ENCODE data around the gene MINPP1. TPM values are rescaled to one million over a fixed set of nuclear protein-coding genes. Genes with fewer than 3 reads are reported as not detected.
"Not testable (repeated sequence)": the region's sequence is repeated elsewhere in the genome, so short reads cannot be mapped to it uniquely, and the experiment has no call there.

Gene MINPP1
- polyA plus RNA-seq, 1 donor from 2014 or later = 60.2 TPM

GRCh38 chr10:87590705-87591588, 86.3 kb downstream of the MINPP1 start:
- no peaks in the 10 kb centered on the region for H3K27me3 ChIP-seq (ENCODE audit: insufficient read depth, low read depth, low read length)
- no peak overlapping the region for H3K9ac ChIP-seq (ENCODE audit: low read length)
- no peaks in the 10 kb centered on the region for H3K36me3 ChIP-seq (ENCODE audit: insufficient read depth, low read length)
- H4K20me1 ChIP-seq (ENCODE audit: insufficient read depth) = no peaks in the 10 kb centered on the region
- no peaks in the 10 kb centered on the region for H3K9me3 ChIP-seq (ENCODE audit: low read length)
- no peak overlapping the region for H2AFZ ChIP-seq (ENCODE audit: low read depth, low read length)
- no peaks in the 10 kb centered on the region for H3K79me2 ChIP-seq (replicated peaks; ENCODE audit: insufficient read depth, low read length)
- no peaks in the 10 kb centered on the region for H3F3A ChIP-seq (ENCODE audit: insufficient read depth, low read length, poor library complexity, severe bottlenecking)
- no peak overlapping the region for H3K4me3 ChIP-seq (ENCODE audit: low read length)
- no peak overlapping the region for H3K4me2 ChIP-seq (ENCODE audit: low read length)
- TF ChIP-seq MXI1 (conservative IDR thresholded peaks at IDR 0.05; ENCODE audit: poor library complexity, severe bottlenecking) (no peak), TAF1 (IDR thresholded peaks at IDR 0.05; ENCODE audit: low read depth) (no peak), REST (IDR thresholded peaks at IDR 0.05; ENCODE audit: borderline replicate concordance) (no peak), SMC3 (conservative IDR thresholded peaks at IDR 0.05; ENCODE audit: poor library complexity) (no peak), POLR2AphosphoS5 (IDR thresholded peaks at IDR 0.05) (no peak)
- H3K9me2 ChIP-seq (ENCODE audit: insufficient read depth, low read length) = no peaks in the 10 kb centered on the region
- no peak overlapping the region for H3K27ac ChIP-seq (ENCODE audit: low read length)

DNA sequence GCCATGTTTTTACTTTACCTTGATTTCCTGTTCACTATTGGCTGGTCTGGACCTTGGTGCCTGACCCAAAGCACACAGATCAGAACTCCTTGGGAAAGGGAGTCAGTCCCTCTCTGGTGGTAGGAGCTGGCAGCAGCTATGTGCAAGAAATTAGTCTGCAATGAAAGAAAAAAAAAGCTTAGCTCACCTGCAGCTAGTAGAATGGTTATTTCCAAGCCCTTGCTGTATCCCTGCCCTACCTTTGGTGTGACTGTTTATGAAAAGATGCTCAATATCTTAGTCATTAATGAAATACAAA, 86.8 kb downstream of the MINPP1 start:
- TF ChIP-seq REST (IDR thresholded peaks at IDR 0.05; ENCODE audit: borderline replicate concordance) (no peak), SMC3 (conservative IDR thresholded peaks at IDR 0.05; ENCODE audit: poor library complexity) (no peak), POLR2AphosphoS5 (IDR thresholded peaks at IDR 0.05) (no peak), RAD21 (conservative IDR thresholded peaks at IDR 0.05) (no peak), EP300 (conservative IDR thresholded peaks at IDR 0.05; ENCODE audit: poor library complexity, severe bottlenecking) (no peak), EZH2 (IDR thresholded peaks at IDR 0.05; ENCODE audit: borderline replicate concordance, insufficient read depth, low read length, poor library complexity, severe bottlenecking) (no peak)
- TF ChIP-seq, protein P1, sequence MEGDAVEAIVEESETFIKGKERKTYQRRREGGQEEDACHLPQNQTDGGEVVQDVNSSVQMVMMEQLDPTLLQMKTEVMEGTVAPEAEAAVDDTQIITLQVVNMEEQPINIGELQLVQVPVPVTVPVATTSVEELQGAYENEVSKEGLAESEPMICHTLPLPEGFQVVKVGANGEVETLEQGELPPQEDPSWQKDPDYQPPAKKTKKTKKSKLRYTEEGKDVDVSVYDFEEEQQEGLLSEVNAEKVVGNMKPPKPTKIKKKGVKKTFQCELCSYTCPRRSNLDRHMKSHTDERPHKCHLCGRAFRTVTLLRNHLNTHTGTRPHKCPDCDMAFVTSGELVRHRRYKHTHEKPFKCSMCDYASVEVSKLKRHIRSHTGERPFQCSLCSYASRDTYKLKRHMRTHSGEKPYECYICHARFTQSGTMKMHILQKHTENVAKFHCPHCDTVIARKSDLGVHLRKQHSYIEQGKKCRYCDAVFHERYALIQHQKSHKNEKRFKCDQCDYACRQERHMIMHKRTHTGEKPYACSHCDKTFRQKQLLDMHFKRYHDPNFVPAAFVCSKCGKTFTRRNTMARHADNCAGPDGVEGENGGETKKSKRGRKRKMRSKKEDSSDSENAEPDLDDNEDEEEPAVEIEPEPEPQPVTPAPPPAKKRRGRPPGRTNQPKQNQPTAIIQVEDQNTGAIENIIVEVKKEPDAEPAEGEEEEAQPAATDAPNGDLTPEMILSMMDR (IDR thresholded peaks at IDR 0.05; ENCODE audit: poor library complexity, severe bottlenecking) = no peak
- no peak overlapping the region for H2AFZ ChIP-seq (ENCODE audit: low read depth, low read length)
- no peaks in the 10 kb centered on the region for H3K27me3 ChIP-seq (ENCODE audit: insufficient read depth, low read depth, low read length)

GRCh38 chr10:87592920-87593319, 88.2 kb downstream of the MINPP1 start:
- H3K79me2 ChIP-seq (replicated peaks; ENCODE audit: insufficient read depth, low read length); H4K20me1 ChIP-seq (ENCODE audit: insufficient read depth); H3K9me3 ChIP-seq (ENCODE audit: low read length); H3K9me2 ChIP-seq (ENCODE audit: insufficient read depth, low read length); H3K27me3 ChIP-seq (ENCODE audit: insufficient read depth, low read depth, low read length); H2AFZ ChIP-seq (ENCODE audit: low read depth, low read length); H3K36me3 ChIP-seq (ENCODE audit: insufficient read depth, low read length); H3K27ac ChIP-seq (ENCODE audit: low read length); H3K9ac ChIP-seq (ENCODE audit: low read length); H3F3A ChIP-seq (ENCODE audit: insufficient read depth, low read length, poor library complexity, severe bottlenecking); H3K4me2 ChIP-seq (ENCODE audit: low read length); H3K4me3 ChIP-seq (ENCODE audit: low read length): not testable (repeated sequence)

More for the DNA sequence above, 86.8 kb downstream of the MINPP1 start:
- no peaks in the 10 kb centered on the region for H3K9me3 ChIP-seq (ENCODE audit: low read length)
- H3K9me2 ChIP-seq (ENCODE audit: insufficient read depth, low read length) = no peaks in the 10 kb centered on the region
- no peak overlapping the region for H3K27ac ChIP-seq (ENCODE audit: low read length)
- no peaks in the 10 kb centered on the region for H3F3A ChIP-seq (ENCODE audit: insufficient read depth, low read length, poor library complexity, severe bottlenecking)
- no peaks in the 10 kb centered on the region for H3K36me3 ChIP-seq (ENCODE audit: insufficient read depth, low read length)
- no peak overlapping the region for H3K9ac ChIP-seq (ENCODE audit: low read length)
- no peaks in the 10 kb centered on the region for H4K20me1 ChIP-seq (ENCODE audit: insufficient read depth)
- no peak overlapping the region for H3K4me2 ChIP-seq (ENCODE audit: low read length)
- no peak overlapping the region for H3K4me3 ChIP-seq (ENCODE audit: low read length)
- no peaks in the 10 kb centered on the region for H3K79me2 ChIP-seq (replicated peaks; ENCODE audit: insufficient read depth, low read length)

Data from neural cell (in vitro differentiated cells).